Ureter (tissue), 1 donor: Measurements from ENCODE around the gene ENO1. TPM values are rescaled to one million over a fixed set of nuclear protein-coding genes. Genes with fewer than 3 reads are reported as not detected.
A peak's percentile ranks its signal among the peaks of the same experiment; 100 is the strongest.
"Not testable (repeated sequence)": the region's sequence is repeated elsewhere in the genome, so short reads cannot be mapped to it uniquely, and the experiment has no call there.

Source experiments
- DNase-seq: peaks from one replicate; pipeline ENCODE4 v3.0.0-alpha.2; 2020; ENCODE audit warnings: low spot score
- total RNA-seq: library from RNA; stranded (reverse); gene quantifications from one replicate; pipeline ENCODE4 v1.2.4, GENCODE V29; 2023
- donor health status: DM: yes; HTN: yes; CAD: no.

ENO1 gene
- total RNA-seq, 1 donor from 2014 or later, result 726 TPM

- DNase-seq, result not testable (repeated sequence)
Observed at GRCh38 chr1:8896775-8897174, 18.3 kb upstream of the ENO1 start.

GRCh38 chr1:8892026-8892425, 13.5 kb upstream of the ENO1 start:
- DNase-seq, result no peak

GRCh38 chr1:8891401-8891800, 12.9 kb upstream of the ENO1 start:
- no peak for DNase-seq

- peak; percentile 85 for DNase-seq
Observed at GRCh38 chr1:8889925-8890785, 11.7 kb upstream of the ENO1 start.

- no peak for DNase-seq
Observed at GRCh38 chr1:8889103-8889846, 10.8 kb upstream of the ENO1 start.

- DNase-seq, result no peak
Observed at GRCh38 chr1:8886589-8886988, 8.1 kb upstream of the ENO1 start.

GRCh38 chr1:8886031-8886524, 7.6 kb upstream of the ENO1 start:
- not testable (repeated sequence) for DNase-seq

- DNase-seq, result not testable (repeated sequence)
Observed at GRCh38 chr1:8884105-8884504, 5.6 kb upstream of the ENO1 start.

GRCh38 chr1:8883491-8883890, 5.0 kb upstream of the ENO1 start:
- DNase-seq, result no peak

GRCh38 chr1:8879922-8880676, 1.6 kb upstream of the ENO1 start:
- peak; percentile 79 for DNase-seq

- DNase-seq, result no peak
Observed at GRCh38 chr1:8879464-8879921, 1.0 kb upstream of the ENO1 start.

GRCh38 chr1:8878698-8879463, 395 bp upstream of the ENO1 start:
- peak; percentile 99 for DNase-seq

- no peak for DNase-seq
Observed at GRCh38 chr1:8876087-8876486, 2.4 kb downstream of the ENO1 start.

- no peak for DNase-seq
Observed at GRCh38 chr1:8875216-8875861, 3.1 kb downstream of the ENO1 start.

- no peak for DNase-seq
Observed at GRCh38 chr1:8874230-8875201, 4.0 kb downstream of the ENO1 start.

GRCh38 chr1:8873506-8874229, 4.8 kb downstream of the ENO1 start:
- DNase-seq, result peak; percentile 92

GRCh38 chr1:8873001-8873400, 5.5 kb downstream of the ENO1 start:
- no peak for DNase-seq

- no peak for DNase-seq
Observed at GRCh38 chr1:8871965-8872399, 6.5 kb downstream of the ENO1 start.

GRCh38 chr1:8871539-8871935, 6.9 kb downstream of the ENO1 start:
- no peak for DNase-seq
